Ascending aorta (tissue), 2 donors: Measurements from ENCODE around the gene METTL22. TPM values are rescaled to one million over a fixed set of nuclear protein-coding genes. Genes with fewer than 3 reads are reported as not detected.

ENCODE experiments used
- DNase-seq, 2 donors: peaks; one replicate each; pipeline ENCODE4 v3.0.0-alpha.2; 2019; ENCODE audit warnings: low spot score in 2 of 2
- H3K27ac ChIP-seq, 2 donors: fragments of 200-600 bp; sonication (generic); one replicate each; pipeline ENCODE4 v1.5.1; 2016 to 2017; ENCODE audit warnings: mild to moderate bottlenecking in 1 of 2
- H3K27me3 ChIP-seq: fragments of 200-600 bp; sonication (generic); one replicate; pipeline ENCODE4 v1.5.1; 2017
- H3K36me3 ChIP-seq, 2 donors: fragments of 200-600 bp; sonication (generic); one replicate each; pipeline ENCODE4 v1.5.1; 2016
- H3K4me1 ChIP-seq, 2 donors: fragments of 200-600 bp; sonication (generic); one replicate each; pipeline ENCODE4 v1.5.1; 2016 to 2017; ENCODE audit warnings: mild to moderate bottlenecking in 1 of 2
- H3K4me3 ChIP-seq, 2 donors: fragments of 200-600 bp; sonication (generic); one replicate each; pipeline ENCODE4 v1.5.1; 2016 to 2017; ENCODE audit warnings: mild to moderate bottlenecking in 1 of 2
- H3K9me3 ChIP-seq, 2 donors: fragments of 200-600 bp; sonication (generic); one replicate each; pipeline ENCODE4 v1.5.1; 2016
- CTCF ChIP-seq, 3 experiments: fragments of 200-600 bp in 2 of 3; fragments of 450-650 bp in 1 of 3; sonication (generic) in 2 of 3; IDR thresholded peaks; one replicate each; pipeline ENCODE4 v1.5.1; 2016 to 2019; ENCODE audit warnings: antibody characterized with exemption in 3 of 3, mild to moderate bottlenecking in 1 of 3, moderate library complexity in 1 of 3
- intact Hi-C: fragments of 100-400 bp; cut with DNase I; formaldehyde crosslinking; loops from one replicate; pipeline ENCODE4 v1.15.1; 2023
- total RNA-seq: library from RNA; depleted of rRNA; stranded (reverse); fragments of >200 nt; gene quantifications from one replicate; pipeline ENCODE4 v1.1.0, GENCODE V29; 2016

METTL22 gene
- total RNA-seq, 1 donor from 2014 or later, result 31.7 TPM

- no peak for TF ChIP-seq CTCF (IDR thresholded peaks at IDR 0.05)
- intact Hi-C loops, result loop anchor here (1.0 kb wide), 1 partner anchor 220 kb away; no protein-coding TSS in a partner anchor
- DNase-seq, result no peak
- no peaks in the 10 kb centered on the region for H3K4me1 ChIP-seq
- H3K9me3 ChIP-seq, result no peaks in the 10 kb centered on the region
- no peak overlapping the region for H3K4me3 ChIP-seq
- H3K27ac ChIP-seq, result no peak overlapping the region
- peaks cover 10 to 17% of the 10 kb centered on the region in 2 donors for H3K36me3 ChIP-seq
- H3K27me3 ChIP-seq, result no peaks in the 10 kb centered on the region
Observed at GRCh38 chr16:8661703-8662102, 40.2 kb downstream of the METTL22 start.

- no peaks in the 10 kb centered on the region for H3K4me1 ChIP-seq
- peaks cover 13 to 17% of the 10 kb centered on the region in 2 donors for H3K36me3 ChIP-seq
- no peaks in the 10 kb centered on the region for H3K27me3 ChIP-seq
- no peak overlapping the region for H3K27ac ChIP-seq
- DNase-seq, result no peak
- no peak overlapping the region for H3K4me3 ChIP-seq
- intact Hi-C loops, result no loop called here
- TF ChIP-seq CTCF (IDR thresholded peaks at IDR 0.05), result no peak
- H3K9me3 ChIP-seq, result no peaks in the 10 kb centered on the region
Observed at GRCh38 chr16:8663192-8664089, 41.9 kb downstream of the METTL22 start.

- peaks cover 13 to 17% of the 10 kb centered on the region in 2 donors for H3K36me3 ChIP-seq
- H3K4me3 ChIP-seq, result no peak overlapping the region
- H3K4me1 ChIP-seq, result no peaks in the 10 kb centered on the region
Observed at GRCh38 chr16:8665529-8665928, 44.0 kb downstream of the METTL22 start.

GRCh38 chr16:8667492-8667891 is 46.0 kb downstream of the METTL22 start:
- Histone ChIP-seq H3K9me3 (no peaks in the 10 kb centered on the region), H3K4me3 (no peak overlapping the region), H3K36me3 (peaks cover 13 to 17% of the 10 kb centered on the region in 2 donors), H3K27me3 (no peaks in the 10 kb centered on the region), H3K4me1 (no peaks in the 10 kb centered on the region), H3K27ac (no peak overlapping the region)
- DNase-seq, result no peak
- no peak for TF ChIP-seq CTCF (IDR thresholded peaks at IDR 0.05)
- intact Hi-C loops, result no loop called here

More at GRCh38 chr16:8665529-8665928, 44.0 kb downstream of the METTL22 start:
- H3K9me3 ChIP-seq, result no peaks in the 10 kb centered on the region
- H3K27me3 ChIP-seq, result no peaks in the 10 kb centered on the region
- no peak for TF ChIP-seq CTCF (IDR thresholded peaks at IDR 0.05)
- no peak overlapping the region for H3K27ac ChIP-seq
- intact Hi-C loops, result no loop called here
- DNase-seq, result no peak

- Histone ChIP-seq H3K4me1 (no peaks in the 10 kb centered on the region), H3K27ac (no peak overlapping the region), H3K9me3 (no peaks in the 10 kb centered on the region), H3K4me3 (no peak overlapping the region), H3K36me3 (peaks cover 13 to 17% of the 10 kb centered on the region in 2 donors), H3K27me3 (no peaks in the 10 kb centered on the region)
- no peak for TF ChIP-seq CTCF (IDR thresholded peaks at IDR 0.05)
- intact Hi-C loops, result no loop called here
- DNase-seq, result no peak
Observed at GRCh38 chr16:8668113-8668512, 46.6 kb downstream of the METTL22 start.
